Measurements from ENCODE around the gene PCP2. TPM values are rescaled to one million over a fixed set of nuclear protein-coding genes. Genes with fewer than 3 reads are reported as not detected.

PCP2 gene
- total RNA-seq, 1 experiment from 2014 or later, result not detected

GRCh38 chr19:7679771-7680605 is 46.5 kb upstream of the PCP2 start:
- ChIA-PET CTCF (interaction anchor here (0.8 to 0.9 kb wide), 2 partner anchors 11 to 112 kb away, joined by 3 to 12 read pairs; partner anchors contain the start of gene RETN), POLR2A (no interaction called here)
- Histone ChIP-seq H3K9me3 (ENCODE audit: control insufficient read depth, insufficient read depth, low read depth, low read length) (no peaks in the 10 kb centered on the region), H3K4me3 (ENCODE audit: low read depth in 2 of 2, low read length in 2 of 2) (peak overlapping the region; percentile 46 to 85), H3K36me3 (ENCODE audit: control insufficient read depth, insufficient read depth, low read length) (no peaks in the 10 kb centered on the region; the same call in 1 of the 2 replicates), H3K4me1 (ENCODE audit: control insufficient read depth, insufficient read depth, low read length) (no peaks in the 10 kb centered on the region; the same call in 1 of the 2 replicates), H3K27ac (ENCODE audit: low read length) (no peak overlapping the region), H3K27me3 (ENCODE audit: control insufficient read depth, insufficient read depth, low read length) (no peaks in the 10 kb centered on the region)
- intact Hi-C loops (cut with micrococcal nuclease; ENCODE audit: unreplicated experiment) (loop anchor here (5.0 kb wide), 1 partner anchor 113 kb away; no protein-coding TSS in a partner anchor), in situ Hi-C loops (cut with HindIII; ENCODE audit: low pct_unique_long_range_greater_than_20kb, low sequenced_read_pairs) (no loop called here)
- no TSS peak for BruUV-seq (replicated peaks)
- DNase-seq (ENCODE audit: low read depth, low spot score) (no peak), ATAC-seq (peak; percentile 59)
- no peak for TF ChIP-seq POLR2AphosphoS5 (IDR thresholded peaks at IDR 0.05; ENCODE audit: low read depth, low read length)
- TF ChIP-seq CTCF (IDR thresholded peaks at IDR 0.05), result no peak
- TF ChIP-seq TCF7L2 (IDR thresholded peaks at IDR 0.05; ENCODE audit: low read depth, low read length), result 0 out of 2 replicates have a peak, but pooled peaks have one; percentile 24

GRCh38 chr19:7678971-7679751 is 45.6 kb upstream of the PCP2 start:
- DNase-seq (ENCODE audit: low read depth, low spot score), result no peak
- POLR2A ChIA-PET, result no interaction called here
- ATAC-seq, result no peak

More at GRCh38 chr19:7678971-7679751, 45.6 kb upstream of the PCP2 start:
- Histone ChIP-seq H3K36me3 (ENCODE audit: control insufficient read depth, insufficient read depth, low read length) (no peaks in the 10 kb centered on the region; the same call in 1 of the 2 replicates), H3K4me1 (ENCODE audit: control insufficient read depth, insufficient read depth, low read length) (no peaks in the 10 kb centered on the region; the same call in 1 of the 2 replicates), H3K4me3 (ENCODE audit: low read depth in 2 of 2, low read length in 2 of 2) (no peak overlapping the region), H3K27me3 (ENCODE audit: control insufficient read depth, insufficient read depth, low read length) (no peaks in the 10 kb centered on the region), H3K27ac (ENCODE audit: low read length) (no peak overlapping the region), H3K9me3 (ENCODE audit: control insufficient read depth, insufficient read depth, low read depth, low read length) (no peaks in the 10 kb centered on the region)
- in situ Hi-C loops (cut with HindIII; ENCODE audit: low pct_unique_long_range_greater_than_20kb, low sequenced_read_pairs) (no loop called here), intact Hi-C loops (cut with micrococcal nuclease; ENCODE audit: unreplicated experiment) (no loop called here)
- CTCF ChIA-PET, result no interaction called here
- TF ChIP-seq REST (IDR thresholded peaks at IDR 0.05; ENCODE audit: insufficient read depth in 1 of 2, low read depth in 2 of 2, low read length in 1 of 2) (no peak), POLR2AphosphoS5 (IDR thresholded peaks at IDR 0.05; ENCODE audit: low read depth, low read length) (no peak), CTCF (IDR thresholded peaks at IDR 0.05) (no peak; the same call in 1 of the 2 replicates), TCF7L2 (IDR thresholded peaks at IDR 0.05; ENCODE audit: low read depth, low read length) (no peak), SIN3A (IDR thresholded peaks at IDR 0.05; ENCODE audit: borderline replicate concordance, insufficient read depth, low read depth, low read length) (no peak)
- no TSS peak for BruUV-seq (replicated peaks)
